ENCODE data around the gene RIPK4.

RIPK4 gene

GRCh38 chr21:41751611-41752011 lies 15.2 kb downstream of the RIPK4 start:
- DNase-seq = no peak

DNA sequence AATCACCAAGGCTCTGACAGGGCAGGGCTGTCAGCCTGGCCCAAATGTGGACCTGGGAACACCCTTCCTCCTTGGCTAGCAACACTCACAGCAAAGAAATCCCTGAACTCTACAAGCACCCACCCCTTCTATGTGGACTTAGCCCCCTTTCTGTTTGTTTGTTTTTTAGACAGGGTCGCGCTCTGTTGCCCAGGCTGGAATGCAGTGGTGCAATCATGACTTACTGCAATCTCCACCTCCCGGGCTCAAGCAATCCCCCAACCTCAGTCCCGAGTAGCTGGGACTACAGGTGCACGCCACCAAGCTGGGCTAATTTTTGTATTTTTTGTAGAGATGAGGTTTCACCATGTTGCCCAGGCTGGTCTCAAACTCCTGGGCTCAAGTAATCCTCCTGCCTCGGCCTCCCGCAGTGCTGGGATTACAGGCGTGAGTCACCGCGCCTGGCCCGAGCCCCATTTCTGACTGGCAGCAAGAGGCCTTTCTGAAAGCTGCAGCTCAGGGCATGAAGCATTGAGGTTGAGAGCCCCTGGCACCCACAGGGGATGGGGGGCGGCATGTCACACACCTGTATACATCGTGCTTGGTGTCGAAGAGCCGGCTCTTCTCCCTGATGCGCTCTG lies 16.2 kb downstream of the RIPK4 start:
- no peak for DNase-seq

GRCh38 chr21:41750051-41750450 lies 16.8 kb downstream of the RIPK4 start:
- DNase-seq = no peak

DNA sequence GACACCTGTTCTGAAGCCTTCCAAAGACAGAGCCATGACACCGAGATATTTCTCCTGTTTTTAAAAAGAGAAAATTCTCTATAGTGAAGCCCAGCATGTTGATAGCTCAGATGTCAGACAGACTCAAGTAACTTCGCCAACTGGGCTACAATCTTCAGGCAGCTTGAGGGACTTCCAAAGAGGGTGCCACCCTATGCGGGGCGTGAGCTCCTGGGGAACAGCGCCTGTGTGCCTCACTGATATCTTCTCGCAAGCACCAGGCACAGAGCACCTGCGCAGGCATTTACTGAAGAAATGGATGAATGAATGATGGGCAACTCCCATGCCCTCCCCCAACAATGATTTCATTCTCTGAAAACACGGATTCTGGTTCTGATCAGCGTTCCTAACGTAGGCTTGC lies 17.6 kb downstream of the RIPK4 start:
- no peak for DNase-seq

DNA sequence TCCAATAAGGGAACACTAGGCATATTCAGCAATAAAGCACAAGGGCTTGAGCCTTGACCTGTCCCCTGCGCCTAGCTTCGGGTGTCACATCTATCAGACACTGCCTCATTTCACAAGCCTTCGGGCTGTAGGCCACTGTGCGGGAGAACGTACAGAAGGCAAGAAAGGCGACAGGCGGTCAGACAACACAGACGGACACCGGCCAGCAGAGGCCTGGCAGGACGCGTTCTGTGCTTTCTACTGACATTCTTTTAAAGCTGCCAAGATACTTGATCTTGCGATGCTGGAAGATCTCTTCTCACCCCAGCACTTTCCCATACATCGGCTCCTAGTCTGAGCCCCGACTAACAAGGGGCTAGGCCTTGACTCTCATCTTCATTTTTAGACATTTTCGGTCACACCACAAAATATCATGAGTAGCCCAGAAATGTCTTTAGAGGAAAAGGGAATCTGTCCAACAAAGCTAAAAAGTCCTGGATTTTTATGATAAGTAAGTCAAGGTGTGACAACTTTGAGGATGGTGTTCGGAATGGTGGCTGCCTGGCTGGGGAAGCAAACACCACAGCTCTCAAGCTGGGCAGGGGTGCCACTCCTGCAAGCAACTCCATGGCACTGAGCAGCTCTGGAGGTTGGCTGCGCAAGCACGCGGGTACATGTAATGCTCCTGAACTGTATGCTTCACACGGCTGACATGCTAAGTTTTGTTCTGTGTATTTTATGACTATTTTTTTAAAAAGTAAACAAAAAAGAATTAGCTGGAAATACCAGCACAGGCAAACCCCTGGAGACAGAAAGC lies 18.7 kb downstream of the RIPK4 start:
- DNase-seq = no peak

- no peak for DNase-seq
Observed at GRCh38 chr21:41746744-41747006, 20.2 kb downstream of the RIPK4 start.

- DNase-seq = no peak
Observed at GRCh38 chr21:41745971-41746743, 20.7 kb downstream of the RIPK4 start.

DNA sequence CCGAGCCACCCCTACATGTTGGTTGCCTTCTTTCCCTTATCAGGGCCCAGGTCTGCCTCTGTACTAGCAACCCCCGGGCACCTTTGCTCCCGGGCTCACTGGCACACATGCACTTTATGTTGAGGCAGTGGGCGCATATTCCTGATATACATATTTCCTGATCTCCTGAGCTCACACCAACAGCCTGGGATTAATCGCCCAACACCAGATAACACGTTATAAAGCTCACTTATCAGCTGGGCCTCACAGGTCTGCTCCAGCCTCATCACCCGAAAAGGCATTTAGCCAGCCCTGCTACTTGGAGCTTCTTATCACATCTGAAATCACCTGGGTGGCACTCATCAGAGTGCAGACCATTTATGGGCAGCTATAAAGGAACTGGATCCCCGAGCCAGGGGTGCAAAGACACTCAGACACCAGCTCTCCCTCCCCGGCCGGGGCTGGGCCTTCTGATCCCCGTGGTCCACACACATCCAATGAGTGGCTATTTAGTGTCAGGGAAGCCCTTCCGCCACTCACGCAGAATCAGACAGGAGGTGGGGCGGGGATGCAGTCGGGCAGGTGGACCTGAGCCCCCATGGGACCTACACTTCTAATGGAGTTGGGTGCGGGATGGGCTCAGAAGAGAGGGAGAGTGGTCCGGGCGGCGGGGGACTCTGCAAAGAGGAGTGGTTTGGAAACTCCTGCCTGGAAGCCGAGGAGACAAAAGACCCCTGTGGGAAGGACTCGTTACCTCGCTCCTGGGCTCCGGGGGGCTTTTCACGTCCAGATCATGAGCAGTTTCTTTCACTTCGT lies 21.6 kb downstream of the RIPK4 start:
- DNase-seq = no peak

GRCh38 chr21:41744028-41744930 lies 22.6 kb downstream of the RIPK4 start:
- no peak for DNase-seq

DNA sequence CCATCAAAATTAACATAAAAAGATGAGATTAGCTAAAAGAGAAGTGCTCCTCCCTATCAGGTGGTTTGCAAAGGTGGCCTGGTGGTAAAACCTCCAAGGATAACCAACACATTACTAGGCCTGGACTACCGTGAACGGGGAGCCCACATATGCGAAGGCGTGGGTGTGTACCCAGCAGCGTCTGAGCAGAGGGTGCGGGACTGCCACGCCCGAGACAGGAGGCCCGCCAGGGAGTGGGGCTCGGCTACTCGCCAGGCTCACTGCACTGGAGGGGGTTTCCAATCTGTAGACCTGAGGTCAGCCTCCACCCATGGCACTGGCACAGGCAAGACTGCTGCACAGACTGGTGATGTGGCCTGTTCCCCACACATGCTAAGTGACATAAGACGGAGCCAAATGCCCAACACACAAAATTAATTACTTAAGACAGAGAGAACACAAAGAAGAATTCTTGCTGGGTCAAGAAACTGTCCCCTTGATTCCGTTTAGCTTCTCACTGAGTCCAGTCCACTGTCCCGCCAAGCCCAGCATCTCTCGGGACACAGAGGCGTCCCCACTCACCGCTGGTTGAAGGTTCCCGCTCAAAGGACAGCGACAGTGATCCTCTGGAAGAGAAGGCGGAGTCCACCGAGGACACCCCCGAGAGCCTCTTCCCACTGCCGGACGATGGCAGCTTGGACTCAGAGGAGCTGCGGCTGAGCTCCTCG lies 23.4 kb downstream of the RIPK4 start:
- DNase-seq = no peak

DNA sequence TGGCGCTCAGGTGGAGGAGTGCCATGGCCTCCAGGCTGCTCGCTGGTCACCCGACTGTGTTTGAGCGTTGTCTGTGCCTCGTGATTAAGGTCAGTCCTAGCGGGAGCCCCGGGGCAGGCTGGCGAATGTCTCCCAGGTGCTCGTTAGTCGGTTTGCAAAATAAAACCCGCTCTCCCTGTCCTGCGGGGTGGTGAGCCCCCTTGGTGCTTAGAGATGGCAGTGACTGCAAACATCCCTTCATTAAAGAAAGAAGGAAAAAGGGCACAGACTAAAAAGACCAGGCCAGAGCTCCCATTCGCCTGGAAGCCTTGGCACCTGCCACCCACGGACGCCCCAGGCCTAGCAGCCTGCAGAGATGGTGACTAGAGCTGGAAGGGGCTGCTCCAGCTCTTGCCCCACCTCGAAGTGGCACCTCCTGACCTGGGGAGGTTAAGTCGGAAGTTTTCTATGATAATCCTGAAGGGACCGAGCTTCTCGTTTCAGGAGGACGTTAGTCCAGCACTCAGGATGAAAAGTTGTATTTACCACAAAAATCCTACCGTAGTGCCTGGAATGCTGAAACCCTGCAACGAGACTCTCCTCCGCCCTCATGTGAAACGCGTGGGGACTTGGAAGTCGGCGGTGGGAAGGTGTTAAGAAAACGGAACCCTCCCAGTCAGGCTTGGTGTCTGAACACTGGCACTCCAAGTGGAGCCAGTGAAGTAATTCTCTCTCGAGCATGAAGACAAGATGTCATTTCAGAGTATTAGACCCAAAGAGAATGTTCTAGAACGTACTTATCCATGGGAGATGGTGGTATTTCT lies 24.6 kb downstream of the RIPK4 start:
- DNase-seq = no peak

DNA sequence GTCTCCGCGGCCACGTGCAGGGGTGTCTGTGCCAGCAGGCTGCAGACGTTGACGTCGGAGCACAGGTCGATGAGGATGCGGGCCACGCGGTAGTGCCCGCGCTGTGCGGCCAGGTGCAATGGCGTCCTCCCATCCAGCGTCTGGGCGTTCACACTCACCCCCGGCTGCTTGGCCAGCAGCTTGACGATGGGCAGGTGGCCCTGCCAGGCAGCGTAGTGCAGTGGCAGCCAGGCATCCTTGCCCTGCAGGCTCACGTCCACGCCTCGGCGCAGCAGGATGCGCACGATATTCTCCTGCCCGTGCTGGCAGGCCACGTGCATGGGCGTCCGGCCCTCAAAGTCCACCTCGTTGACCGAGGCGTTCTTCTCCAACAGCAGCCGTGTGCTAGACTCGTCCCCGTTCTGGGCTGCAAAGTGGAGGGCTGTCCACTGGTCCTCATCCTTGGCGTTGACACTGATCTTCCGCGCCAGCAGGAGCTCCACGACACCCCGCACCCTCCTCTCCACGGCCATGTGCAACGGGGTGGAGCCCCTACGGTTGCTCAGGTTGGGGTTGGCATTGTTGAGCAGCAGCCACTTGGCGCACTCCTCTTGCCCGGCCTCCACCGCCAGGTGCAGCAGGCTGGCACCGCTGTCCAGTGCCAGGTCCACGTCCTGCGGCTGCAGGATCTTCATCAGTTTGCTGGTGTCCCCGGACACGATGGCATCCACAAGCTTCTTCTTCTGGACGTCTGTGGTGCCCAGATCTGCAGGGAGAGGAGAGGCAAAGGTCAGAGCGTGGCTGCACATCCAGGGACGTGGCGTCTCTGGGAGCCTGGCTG lies 25.4 kb downstream of the RIPK4 start:
- no peak for DNase-seq

- no peak for DNase-seq
Observed at GRCh38 chr21:41740604-41741252, 26.1 kb downstream of the RIPK4 start.

- no peak for DNase-seq
Observed at GRCh38 chr21:41739936-41740335, 26.9 kb downstream of the RIPK4 start.

DNA sequence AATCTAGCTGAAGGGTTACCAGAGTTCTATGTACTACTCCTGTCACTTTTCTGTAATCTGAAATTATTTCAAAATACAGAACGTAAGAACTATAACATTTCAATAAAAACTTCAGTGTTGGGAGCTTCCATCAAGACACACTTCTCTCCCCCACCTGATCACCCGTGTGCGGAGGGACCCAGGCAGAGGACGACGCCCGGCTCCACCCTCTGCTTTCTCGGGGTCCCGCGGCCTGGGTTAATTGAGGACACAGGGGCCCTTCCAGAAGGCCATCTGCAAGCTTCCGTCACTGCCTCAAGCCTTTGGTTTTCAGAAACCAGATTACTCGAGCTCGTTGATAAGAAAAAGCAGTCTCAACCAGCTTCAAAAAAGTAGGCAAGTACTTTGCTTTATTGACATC lies 27.8 kb downstream of the RIPK4 start:
- no peak for DNase-seq

DNA sequence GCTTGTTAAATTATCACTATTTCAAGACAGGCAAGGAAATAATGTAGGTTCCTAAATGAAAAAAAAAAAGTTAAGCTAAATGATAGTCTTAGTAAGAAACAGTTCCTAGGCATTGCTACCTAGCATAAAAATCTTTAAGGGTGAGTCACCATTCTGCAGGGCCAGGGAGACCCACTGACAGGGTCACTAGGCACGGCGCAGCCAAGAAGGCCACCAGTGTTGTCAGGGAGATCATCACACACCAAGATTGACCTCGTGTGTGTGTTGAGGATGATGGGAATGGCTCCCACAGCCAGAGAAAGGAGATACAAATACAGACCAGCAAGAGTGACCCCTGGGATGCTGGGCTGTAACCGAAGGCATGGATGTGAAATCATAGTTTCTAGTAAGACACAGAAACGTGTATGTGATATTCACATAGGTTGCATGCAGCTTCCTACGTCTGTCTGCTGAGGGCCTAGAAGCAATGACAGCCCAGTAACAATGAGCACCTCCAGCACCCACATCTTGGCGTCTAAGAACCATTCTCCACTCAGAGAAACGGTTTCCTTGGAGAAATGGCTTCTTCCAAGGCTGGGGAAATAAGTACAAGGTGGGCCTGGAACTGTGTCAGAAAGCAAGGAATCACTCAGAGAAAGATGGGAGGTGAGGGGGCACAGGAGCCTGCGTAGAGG lies 29.1 kb downstream of the RIPK4 start:
- no peak for DNase-seq

DNA sequence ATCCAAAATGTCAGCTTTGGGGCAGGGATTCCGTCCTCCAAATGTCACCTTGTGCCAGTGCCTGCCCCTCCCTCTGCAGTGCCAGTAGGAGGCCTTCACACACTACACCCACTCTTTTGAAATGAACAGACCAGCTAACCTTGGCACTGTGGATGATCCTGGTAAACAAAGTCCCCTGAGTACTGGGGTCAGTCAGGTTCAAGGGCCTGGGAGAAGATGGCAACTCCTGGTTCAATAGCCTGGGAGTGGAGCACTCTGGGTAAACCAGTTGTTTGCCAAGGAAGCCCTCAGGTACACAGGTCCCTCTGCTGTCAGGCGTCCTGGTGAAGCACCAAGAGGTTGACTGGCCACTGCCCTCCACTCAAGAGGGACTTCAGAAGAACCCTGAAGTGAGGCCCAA lies 30.4 kb downstream of the RIPK4 start:
- no peak for DNase-seq

DNA sequence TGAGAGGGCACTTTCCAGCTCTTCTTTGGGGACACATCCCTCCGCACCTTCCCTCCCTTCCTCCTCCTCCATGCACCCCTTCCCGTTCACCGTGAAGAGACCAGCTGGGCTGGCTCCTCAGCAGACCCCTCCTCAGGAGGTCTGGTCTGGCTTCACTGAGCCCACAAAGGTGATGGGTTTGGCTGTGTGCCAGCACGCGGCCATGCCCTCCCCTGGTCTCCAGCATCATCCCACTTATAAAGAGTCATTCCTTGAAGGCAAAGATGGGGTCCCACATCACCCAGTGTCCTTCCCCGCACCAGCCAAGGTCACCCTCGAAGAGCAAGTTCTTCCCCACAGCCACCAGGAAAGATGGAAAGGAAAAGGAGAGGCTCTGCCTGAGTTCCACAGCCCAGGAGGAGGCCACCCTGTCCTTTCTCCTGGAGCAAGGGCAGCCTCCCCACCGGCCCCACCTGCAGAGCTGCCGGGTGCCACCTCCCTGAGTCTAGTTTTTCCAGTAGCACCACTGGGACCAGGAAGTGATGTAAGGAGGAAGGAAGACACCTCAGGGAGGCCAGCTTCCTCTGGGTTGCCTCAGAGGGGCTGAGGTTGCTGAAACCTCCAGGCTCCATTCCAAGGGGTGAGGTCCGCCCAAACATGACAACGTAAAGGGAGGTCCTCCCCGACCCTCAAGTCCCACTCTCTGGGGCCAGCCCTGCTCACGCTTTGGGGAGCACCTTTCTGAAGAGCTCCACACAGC lies 32.7 kb downstream of the RIPK4 start:
- DNase-seq = no peak

All from NK-92 treated with Interleukin-12 subunit alpha and Interleukin-12 subunit beta, amount 100 ng/mL, for 24 hours (cell line).